NCI-H146 (cell line): ENCODE results near the gene RPL4.
"Not testable (repeated sequence)": the region's sequence is repeated elsewhere in the genome, so short reads cannot be mapped to it uniquely, and the experiment has no call there.

Source experiments
- DNase-seq: peaks from one replicate; lab custom pipeline; 2025; lab: John Stamatoyannopoulos, UW

Gene RPL4

DNA sequence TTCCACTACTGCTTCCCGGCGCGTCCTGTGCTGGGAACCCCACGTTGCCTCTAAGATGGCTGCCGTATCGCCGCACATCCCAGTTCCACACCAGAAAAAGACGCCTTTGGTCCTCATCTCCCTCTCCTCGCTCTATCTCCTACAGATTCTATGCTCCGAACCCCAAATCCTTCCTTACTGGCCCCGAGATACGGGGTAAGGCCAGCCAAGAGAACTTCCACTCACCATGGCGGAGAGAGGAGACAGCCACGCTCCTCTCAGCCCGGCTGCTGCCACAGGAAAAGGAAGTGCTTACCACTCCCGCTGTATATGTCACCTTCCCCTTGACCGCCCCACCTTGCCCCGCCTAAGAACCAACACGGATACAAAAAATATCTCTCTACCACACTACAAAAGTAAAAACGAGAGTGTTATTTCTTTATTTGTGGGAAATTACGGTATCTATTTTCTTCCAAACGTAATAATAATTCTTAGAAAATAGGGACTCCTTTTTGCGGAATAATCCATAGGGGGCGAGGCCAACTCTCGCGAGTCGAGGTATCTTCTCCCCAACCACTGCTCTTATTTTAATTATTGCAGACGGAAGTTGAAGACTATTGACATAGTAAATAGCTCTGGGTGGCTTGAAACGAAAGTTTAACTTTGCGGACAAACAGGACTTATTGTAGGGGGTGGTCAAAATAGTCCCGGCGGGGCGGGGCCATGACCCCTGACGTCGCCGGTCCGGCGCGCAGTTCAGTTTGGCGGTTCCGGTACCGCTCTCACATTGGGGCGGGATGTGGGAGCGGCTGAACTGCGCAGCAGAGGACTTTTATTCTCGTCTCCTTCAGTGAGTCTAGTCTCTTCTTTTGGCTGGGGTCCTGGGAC, at the start of gene RPL4, which contains the start of gene ZWILCH:
RPL4 (minus strand) TSS at position 293 of the 867 bp plus-strand sequence; CDS start at position 228, 65 bp downstream.
ZWILCH (plus strand) TSS at position 764 of the 867 bp plus-strand sequence; CDS start at position 777, 13 bp downstream.
- peak; percentile 63 for DNase-seq

- DNase-seq, result no peak
Measured at GRCh38 chr15:66545255-66545654, 40.6 kb upstream of the RPL4 start.

DNA sequence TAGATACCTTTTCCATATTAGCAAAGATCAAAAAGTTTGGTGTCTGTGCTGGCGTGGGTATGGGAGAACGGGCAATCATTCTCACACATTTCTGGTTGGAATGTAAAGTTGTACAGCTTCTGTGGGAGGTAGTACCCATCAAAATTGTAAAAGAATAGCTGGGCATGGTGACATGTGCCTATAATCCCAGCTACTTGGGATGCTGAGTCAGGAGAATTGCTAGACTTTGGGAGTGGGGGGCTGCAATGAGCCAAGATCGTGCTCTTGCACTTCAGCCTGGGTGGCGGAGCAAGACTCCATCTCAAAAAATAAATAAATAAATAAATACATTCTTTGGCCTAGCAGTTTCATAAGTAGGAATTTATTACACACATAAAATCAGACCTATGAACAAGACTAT, 38.2 kb upstream of the RPL4 start:
- DNase-seq, result no peak

DNA sequence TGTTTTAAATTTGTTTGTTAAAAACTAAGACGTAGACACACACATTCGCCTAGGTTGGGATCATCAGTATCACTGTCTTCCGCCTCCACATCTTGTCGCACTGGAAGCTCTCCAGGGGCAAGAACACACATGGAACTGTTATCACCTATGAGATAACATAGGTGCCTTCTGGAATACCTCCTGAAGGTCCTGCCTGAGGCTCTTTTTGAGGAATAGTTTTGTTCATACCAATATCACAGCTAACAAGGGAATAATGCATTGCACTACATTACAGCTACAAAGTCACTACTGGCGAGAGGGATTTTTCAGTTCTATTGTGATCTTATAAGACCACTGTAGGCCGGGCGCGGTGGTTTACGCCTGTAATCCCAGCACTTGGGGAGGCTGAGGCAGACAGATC, 30.4 kb upstream of the RPL4 start:
- DNase-seq, result no peak

GRCh38 chr15:66524838-66525237, 20.2 kb upstream of the RPL4 start:
- no peak for DNase-seq

DNA sequence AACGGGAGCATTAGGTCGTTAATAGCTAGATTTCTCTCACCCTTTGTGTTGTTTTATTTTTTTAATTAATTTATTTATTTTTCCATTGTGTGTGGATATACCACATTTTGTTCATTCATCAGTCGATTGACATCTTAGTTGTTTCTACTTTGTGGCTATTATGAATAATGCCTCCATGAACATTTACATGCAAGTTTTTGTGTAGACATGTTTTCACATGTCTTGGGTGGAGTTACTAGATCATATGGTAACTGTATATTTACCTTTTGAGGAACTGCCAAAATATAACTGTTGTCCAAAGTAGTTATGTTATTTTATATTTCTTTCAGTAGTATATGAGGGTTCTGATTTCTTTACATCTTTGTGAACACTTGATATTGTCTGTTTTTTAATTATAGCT, 19.3 kb upstream of the RPL4 start:
- no peak for DNase-seq

- no peak for DNase-seq
Measured at GRCh38 chr15:66515901-66516322, 11.3 kb upstream of the RPL4 start.

DNA sequence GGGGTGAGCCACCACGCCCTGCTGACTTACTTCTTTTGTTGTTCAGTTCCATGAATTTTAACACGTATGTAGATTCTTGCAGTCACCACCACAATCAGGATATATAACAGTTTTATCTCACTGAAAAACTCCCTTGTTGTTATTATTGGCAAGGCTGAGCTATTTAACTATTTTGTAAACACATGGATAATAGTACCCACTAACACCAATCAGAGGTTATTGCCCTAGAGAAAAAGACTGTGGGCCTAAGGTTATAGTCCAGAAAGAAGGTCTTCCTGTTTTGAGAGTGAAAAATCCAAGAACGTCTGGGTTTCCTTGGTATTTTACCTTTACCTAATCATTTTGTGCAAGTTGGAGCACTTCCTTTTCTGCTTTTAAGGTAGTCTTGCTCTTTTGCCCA, 9.9 kb upstream of the RPL4 start:
- DNase-seq, result no peak

DNA sequence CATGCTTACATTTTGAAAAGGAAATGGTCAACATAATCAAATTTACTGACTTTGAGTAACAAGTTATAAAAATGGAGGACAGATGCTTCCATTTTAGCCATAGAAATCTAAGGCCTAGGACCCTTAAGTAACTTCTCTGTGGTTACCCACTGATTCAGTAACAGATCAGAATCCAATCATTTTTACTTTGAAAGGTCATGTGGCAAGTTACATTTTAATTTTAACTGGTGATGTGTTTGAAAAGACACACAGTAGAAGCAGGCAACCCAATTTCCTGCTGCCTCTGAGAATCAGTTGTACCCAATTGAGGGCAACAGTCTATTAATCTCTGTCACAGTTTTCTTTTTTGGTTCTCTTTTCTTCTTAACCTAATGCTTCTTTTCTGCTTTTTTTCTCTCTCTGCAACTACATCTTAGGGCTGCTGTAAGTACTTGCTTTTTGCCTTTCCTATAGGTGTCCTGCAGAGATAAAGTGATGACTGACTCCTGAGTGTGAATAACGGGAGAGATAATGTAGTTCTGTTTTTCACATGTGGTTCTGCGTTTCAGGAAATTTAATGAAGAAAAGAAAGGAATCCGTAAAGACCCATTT, 3.7 kb upstream of the RPL4 start:
- DNase-seq, result no peak

DNA sequence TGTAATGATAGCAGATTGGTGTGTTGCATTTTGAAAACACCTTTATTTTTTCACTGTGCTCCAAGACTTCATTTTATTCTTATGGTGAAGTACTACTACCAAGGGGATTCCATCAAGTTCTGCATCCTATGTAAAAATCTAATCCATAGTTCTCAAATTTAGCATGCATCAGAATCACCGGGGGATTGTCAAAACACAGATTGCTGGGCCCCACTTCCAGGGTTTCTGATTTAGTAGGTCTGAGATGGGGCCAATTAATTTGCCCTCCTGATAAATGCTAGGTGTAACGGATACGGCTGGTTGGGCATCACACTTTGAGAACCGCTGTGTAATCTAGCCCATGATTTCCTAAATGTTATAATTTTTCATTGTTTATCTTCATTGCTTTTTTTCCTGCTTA, 1.2 kb upstream of the RPL4 start:
- no peak for DNase-seq

GRCh38 chr15:66505430-66505811, 766 bp upstream of the RPL4 start:
- no peak for DNase-seq

GRCh38 chr15:66503780-66504562, 684 bp downstream of the RPL4 start:
- no peak for DNase-seq

DNA sequence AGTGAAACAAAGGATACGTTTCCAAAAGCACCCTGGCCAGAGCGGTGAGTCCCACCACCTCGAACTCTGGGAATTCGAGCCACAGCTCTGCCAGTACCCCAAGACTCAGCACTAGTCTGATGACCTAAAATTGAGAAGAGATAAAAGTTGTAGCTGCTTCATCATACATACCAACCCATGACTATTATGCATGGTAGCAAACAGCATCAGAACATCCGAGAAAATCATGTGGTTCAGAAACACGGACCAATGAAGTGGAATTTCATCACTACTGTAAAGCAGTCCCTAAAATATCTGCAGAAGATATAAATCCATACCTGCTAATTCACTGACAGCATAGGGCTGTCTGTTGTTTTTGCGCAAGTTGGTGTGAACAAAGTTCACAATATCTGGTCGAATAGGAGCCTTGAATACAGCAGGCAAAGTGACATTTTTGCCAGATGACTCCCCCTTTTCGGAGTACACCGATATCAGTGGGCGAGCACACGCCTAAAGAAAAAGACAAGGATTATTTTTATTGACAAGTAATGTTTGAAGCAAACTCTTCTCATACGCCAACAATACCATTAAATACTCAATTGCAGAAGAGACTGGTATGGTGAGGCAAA, 1.5 kb downstream of the RPL4 start:
- not testable (repeated sequence) for DNase-seq

DNA sequence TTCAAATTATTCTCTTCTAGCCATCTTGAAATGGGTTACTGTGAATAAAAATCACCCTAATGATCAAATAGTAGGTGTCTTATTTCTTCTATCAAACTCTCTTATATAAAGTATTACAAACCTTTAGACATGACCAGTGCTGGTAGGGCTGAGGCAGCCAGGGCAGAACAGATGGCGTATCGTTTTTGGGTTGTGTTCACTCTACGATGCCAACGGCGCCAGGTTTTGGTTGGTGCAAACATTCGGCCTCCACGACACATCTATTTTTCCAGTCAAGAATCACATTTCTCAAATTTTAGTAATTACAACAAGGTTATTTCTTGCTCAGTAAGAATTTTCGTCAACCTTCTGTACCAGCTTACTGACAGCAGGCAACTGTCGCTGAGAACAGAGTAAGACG, 2.2 kb downstream of the RPL4 start:
- no peak for DNase-seq

GRCh38 chr15:66500346-66500745, 4.3 kb downstream of the RPL4 start:
- not testable (repeated sequence) for DNase-seq

- DNase-seq, result peak; percentile 4
Measured at GRCh38 chr15:66498501-66499386, 5.9 kb downstream of the RPL4 start.

GRCh38 chr15:66497502-66498455, 6.9 kb downstream of the RPL4 start, which contains the start of gene SNAPC5:
TSS of gene SNAPC5 (minus strand) at chr15:66497762. CDS start at chr15:66497731, 31 bp downstream.
- peak; percentile 92 for DNase-seq

DNA sequence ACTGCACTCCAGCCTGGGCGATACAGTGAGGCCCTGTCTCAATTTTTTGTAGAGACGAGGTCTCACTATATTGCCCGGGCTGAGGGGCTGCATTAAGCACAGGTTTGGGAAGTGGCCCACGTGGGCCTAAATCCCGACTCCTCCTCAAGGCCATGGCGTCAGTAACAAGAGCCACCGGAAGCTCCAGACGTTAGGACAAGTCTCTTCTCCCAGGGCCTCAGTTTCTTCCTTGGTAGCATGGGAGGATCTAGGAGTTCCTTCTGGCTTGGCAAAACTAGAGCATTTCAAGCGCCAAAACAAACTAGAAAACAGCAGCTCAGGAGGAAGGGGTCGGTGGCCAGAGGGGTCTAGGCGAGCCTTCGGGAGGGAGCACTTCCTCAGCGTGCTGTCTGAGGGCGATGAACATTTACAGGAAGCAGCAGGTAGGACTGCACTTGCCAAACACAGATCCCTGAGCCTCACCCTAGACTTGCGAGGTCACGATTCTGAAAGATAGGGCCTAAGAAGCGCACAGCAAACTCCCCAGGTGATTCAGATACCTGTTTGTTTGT, 7.6 kb downstream of the RPL4 start:
- peak; percentile 9 for DNase-seq

DNA sequence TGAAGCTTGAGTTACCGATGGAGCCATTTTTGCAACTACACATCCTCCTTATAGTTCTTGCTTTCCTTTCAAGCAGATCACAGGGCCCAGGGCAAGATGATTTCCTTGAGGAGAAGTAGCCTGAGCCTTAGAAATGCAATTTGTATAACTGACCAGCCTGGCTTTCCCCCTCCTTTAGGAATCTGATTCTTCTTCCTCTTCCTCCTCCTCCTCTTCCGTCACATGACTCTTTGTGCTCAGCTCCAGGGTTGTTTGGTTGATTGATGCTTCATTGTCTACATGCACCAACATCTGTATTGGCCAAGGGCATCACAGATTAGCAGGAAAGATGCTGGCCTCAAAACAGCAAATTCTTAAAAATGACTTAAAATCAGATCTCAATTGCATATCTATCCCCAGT, 10.4 kb downstream of the RPL4 start:
- no peak for DNase-seq

DNA sequence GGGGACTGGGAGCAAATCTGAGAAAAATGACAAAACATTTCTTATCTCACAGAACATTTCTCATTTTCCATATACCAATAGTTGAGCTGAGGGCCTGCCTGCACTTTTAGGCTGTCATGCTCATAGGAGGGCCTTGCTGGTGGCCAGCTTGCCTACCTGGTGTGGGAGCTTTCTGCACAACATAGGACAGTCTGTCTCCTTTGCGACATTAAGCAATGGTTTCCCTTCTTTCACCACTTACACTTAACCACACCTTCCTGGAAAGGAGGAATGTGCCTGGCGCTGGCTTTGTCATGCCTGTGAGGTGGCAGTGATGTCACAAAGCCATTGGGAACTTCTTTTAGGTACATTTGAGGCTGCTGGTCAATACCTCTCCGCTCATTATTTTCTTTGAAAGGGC, 12.8 kb downstream of the RPL4 start:
- DNase-seq, result no peak
